Hematopoietic multipotent progenitor cell treated with erythropoietin and hydrocortisone succinate and interleukin-3 and kit ligand, for 17 days (in vitro differentiated cells): ENCODE results near the gene AHCYL2.
A peak's percentile ranks its signal among the peaks of the same experiment; 100 is the strongest.
"Not testable (repeated sequence)": the region's sequence is repeated elsewhere in the genome, so short reads cannot be mapped to it uniquely, and the experiment has no call there.

Source experiments
- DNase-seq: peaks from one replicate; pipeline ENCODE4 v3.0.0-alpha.2; 2015; ENCODE audit warnings: low spot score

The AHCYL2 gene

DNA sequence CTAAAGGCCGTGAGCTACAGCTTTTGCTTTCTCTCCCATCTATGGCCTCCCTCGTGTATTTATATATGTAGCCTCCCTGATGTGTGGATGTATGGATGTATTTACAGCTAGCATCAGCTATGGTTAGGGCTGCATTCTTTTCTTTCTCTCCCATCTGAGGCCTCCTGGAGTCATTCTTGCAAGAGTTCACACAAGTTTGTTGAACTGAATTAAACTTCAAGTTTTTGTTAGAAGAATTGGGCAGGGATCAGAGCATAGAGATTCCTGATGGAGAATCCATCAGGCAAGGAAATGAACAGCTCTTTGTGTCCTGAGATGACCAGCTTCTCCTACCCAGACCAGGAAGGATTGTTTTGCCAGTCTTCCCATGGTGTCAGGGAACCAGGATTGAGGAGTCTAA lies 60.3 kb downstream of the AHCYL2 start:
- no peak for DNase-seq

DNA sequence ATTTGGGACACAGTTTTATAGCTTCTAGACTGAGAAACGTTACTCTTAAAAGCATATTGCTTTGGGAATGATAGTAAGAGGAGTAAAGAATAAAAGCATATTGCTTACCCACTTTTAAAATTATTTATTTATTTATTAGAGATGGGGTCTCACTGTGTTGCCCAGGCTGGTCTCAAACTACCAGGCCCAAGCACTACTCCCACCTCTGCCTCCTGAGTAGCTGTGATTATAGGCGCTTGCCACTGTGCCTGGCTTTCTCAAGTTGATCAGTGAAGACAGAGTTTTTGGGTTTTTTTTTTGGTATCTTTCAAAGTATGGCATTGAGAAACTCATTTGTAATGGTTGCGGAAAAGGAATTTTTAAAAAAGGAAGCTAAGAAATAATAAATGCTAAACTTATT lies 68.0 kb downstream of the AHCYL2 start:
- DNase-seq = no peak

DNA sequence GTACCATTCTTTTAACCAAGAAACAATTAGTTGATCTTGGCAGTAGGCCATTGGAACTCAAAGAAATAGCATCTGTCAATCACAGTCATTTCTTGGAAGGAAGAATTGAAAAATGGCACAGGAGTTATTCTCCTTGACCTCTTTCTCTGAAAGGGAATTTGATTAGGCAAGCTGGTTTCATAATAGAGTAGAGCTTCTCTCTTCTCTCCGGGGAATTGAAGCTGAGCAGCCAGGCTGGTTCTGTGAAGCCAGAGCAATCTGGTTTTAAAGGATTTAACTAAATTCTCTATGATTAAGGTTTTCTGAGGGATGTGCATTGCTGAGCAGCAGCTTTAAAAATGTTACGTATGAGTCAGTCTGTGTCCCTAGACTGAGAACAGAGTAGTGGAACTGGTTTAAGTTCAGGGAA lies 70.2 kb downstream of the AHCYL2 start:
- no peak for DNase-seq

DNA sequence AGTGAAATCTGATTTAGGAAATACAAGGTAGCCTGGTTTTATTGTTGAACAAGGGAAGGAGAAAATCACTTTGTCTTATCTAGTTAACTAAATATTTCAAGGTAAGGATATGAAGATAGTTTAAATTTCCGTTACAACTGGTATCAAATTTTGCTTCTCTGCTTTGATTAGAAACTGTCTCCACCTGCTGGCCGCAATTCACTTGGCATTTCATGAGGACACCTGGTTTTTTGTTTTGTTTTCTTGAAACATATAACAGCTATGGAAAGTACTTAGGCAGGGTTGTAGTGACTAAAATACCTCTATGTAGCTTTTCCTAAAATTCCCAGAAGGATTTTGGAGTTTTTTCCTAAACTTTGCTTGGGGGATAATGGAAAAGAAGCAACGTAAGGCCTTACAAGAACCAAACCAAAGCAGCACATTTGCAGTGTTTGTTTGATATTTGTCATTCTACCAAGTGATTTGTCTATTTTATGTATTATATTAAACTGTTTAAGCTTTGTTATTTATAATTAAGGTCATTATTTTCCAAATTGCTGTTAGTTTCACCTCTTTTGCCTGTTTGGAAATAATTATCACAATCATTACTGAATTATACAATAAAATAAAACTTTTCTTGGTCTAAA lies 73.6 kb downstream of the AHCYL2 start:
- DNase-seq = peak; percentile 42

DNA sequence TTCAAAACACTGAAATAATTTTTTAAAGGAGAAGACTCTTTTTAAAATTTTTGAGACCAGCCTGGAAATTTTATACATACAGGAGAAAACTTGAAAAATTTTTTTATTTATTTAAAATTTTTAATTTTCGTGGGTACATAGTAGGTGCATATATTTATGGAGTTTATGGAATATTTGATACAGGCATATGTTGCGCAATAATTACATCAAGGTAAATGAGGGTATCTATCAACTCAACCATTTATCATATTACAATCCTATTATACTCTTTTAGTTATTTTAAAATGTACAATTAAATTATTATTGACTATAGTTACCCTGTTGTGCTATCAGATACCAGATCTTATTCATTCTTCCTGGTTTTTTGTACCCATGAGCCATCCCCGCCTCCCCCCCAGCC lies 75.1 kb downstream of the AHCYL2 start:
- no peak for DNase-seq

DNA sequence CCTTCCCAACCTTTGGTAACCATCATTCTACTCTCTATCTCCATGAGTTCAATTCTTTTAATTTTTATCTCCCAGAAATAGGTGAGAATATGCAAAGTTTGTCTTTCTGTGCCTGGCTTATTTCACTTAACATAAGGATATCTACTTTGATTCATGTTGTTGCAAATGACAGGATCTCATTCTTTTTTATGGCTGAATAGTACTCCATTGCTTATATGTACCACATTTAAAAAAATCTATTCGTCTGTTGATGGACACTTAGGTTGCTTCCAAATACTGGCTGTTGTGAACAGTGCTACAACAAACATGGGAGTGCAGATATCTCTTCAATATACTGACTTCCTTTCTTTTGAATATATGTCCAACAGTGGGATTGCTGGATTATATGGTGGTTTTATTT lies 75.5 kb downstream of the AHCYL2 start:
- not testable (repeated sequence) for DNase-seq

DNA sequence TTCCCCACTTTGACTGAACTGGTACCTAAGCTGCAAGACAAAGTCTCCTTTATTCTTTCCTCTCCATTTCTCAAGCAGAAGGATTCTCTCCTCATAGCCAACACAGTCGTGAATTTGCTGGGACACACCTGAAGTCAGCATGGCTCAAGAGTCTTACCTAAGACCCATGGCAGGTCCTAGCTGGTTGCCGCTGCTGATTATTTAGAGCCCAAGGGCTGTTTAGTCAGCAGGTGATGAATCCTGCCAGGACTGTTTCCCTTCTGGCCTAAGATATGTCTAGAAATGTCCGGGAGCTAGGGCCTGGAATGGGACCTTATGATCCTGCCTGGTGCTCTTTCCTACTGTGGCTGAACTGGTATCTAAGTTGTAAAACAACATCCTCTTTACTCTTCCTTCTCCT lies 82.8 kb downstream of the AHCYL2 start:
- DNase-seq = no peak

DNA sequence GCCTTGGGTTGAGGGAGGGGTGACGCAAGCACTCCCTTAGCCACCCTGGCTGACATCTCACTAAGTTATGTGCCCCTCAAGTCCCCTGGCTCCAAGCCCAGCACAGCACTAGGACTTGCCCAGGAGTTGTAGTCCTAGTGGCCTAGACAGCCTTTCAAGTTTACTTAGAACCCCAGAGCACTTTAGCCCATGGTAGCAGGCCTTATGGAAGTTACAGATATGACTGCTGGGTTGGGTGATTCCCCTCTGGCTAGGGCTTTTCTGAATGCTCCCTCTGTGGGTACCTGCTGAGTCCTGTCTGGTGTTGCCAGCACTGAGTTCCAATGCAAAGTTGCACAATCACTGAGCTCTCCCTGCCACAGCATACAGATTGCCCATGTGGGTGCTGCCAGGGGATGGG lies 83.2 kb downstream of the AHCYL2 start:
- DNase-seq = no peak

DNA sequence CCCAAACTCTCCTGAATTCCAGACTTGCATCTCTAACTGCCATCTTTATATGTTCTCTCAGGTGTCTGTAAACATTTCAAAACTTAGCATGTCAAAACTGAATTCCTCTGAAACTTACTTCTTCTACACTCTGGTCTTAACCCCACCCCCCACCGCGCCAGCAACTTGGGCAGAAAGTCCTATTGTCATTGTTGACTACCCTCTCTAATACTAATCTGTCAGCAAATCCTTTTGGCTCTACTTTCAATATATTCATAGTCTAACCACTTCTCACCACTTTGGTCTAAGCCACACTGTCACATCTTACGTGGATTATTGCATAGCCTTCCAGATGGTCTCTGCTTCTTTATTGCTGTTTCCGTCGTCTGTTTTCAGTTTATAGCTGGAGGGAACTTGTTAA lies 86.6 kb downstream of the AHCYL2 start:
- DNase-seq = no peak

DNA sequence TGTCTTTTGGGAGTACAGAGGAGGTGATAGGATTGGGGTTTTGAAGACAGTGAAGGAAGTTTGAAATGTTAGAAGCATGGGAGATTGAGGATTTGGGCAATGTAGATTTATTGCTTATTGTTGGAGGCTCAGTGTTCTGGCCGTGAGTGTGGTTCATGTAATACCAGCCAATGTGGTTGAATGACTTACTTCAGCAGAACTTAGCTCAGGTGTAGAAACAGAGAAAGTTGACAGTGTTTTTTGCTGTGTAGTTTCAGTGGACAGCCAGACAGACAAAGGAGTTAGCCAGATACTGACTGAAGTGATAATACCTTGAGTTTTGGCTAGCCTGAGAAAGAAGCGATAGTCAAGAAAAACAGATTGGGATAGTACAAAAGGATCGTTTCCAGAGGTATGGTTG lies 88.5 kb downstream of the AHCYL2 start:
- DNase-seq = no peak

DNA sequence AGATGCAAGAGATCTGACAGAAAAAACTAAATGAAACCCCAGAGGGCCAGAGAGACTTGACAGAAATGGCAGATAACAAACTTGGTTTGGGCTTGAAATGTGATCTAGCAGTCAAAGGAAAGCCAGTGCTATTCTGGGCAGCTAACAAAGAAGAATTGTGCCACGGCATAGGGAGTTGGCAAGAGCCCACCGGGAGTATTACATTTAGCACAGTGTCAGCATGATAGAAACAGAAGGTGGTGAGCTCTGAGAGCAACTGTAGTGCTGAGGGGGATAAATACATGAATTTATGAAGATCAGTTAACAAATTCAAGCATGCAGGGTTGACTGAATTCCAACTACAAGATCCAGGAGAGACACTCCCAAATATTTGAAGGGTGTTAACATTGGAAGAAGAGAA lies 91.1 kb downstream of the AHCYL2 start:
- DNase-seq = no peak

DNA sequence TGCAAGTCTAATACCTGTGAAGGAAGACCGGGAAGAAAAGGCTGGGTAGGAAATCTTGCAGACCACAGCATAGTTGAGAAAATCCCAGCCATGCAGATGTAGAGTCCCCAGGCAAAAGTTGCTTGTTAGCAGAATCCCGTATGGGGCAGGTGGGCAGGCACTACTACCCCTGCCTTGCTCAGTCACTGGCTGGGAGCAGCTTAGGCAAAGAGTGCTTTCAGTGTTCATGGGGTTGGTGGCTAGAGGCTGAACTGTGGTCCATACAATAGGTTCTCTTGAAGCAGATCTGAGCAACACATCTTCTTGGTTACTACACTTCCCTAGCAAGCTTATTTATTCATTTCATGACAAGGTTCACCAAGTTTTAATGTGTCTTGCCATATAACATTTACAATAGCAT lies 92.6 kb downstream of the AHCYL2 start:
- no peak for DNase-seq

DNA sequence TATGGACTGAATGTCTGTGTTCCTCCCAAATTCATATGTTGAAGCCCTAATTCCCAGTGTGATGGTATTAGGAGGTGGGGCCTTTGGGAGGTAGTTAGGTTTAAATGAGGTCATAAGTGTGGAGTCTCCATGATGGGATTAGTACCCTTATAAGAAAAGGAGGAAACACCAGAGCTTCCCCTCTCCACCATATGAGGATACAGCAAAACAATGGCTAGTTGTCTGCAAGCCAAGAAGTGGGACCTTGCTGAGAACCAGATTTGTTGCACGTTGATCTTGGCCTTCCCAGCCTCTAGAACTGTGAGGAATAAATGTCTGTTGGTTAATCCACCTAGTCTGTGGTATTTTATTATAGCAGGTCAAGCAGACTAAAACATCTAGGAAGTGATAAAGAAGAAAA lies 102.2 kb downstream of the AHCYL2 start:
- no peak for DNase-seq

DNA sequence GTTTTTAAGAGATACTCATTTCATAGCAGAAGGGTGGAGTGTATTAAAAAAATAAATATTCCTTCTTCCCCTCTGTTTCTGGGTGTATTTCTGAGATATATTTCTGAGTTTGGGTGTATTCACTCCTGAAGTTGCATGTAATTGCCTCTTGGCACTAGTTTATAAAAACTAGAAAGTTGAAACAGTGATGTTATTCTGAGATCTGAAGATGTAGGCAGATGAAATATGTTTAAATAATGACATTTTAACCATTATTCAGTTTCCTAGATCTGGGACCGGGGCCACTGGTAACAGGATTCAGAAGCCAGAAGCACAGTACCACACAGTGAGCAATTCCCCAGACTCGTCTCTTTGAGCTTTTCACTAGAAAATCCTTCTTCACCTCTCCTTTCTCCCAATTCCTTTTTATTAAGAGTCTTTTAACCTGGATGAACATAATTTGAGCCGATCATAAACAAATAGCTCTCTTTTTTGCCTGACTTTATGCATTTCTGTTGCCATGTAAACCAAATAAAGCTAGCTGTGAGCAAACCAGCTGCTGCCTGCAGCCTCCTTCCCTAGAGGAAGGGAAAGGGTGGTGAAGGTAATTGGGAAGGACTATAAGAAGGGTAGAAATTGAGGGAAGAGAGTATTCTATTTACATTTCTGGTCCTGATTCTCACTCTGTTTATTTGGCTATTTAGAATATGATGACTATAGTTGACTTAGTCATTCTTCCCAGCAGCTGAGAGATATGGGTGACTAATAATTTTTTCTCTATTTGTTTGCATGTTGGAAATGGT lies 107.6 kb downstream of the AHCYL2 start:
- DNase-seq = no peak

DNA sequence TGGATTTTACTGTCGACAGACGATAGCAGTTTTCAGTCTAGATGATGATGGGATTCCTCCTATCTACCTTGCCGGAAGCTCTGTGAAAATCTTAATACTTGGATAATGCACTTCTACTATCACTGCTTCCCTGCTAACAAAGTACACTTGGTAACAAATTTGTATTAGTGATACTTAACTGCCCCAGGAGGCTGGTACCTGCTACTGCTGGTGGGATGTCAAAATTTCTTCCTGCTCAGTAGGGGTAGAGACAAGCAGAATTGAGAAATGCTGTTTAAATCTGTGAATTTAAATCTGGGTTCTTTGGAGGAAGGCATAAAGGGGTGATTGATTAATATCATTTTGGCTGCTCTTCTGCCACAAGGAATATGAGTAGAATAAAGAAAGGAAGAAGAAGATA lies 109.6 kb downstream of the AHCYL2 start:
- DNase-seq = no peak

DNA sequence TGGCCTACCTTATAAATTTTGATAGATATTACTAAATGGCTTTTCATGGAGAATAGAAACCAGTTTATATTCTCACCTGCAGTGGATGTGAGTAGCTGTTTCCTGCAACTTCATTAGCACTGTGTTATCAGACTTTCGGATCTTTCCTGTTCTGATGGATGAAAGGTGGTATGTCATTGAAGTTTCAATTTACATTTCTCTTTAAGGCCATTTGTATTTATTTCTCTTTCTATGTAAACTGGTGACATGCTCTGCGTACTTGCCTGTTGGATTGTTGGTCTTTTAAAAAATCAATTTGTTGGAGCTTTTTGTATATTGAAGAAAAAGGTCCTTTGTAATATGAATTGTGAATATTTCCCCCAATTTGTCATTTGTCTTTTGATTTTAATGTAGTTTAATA lies 113.6 kb downstream of the AHCYL2 start:
- DNase-seq = no peak

DNA sequence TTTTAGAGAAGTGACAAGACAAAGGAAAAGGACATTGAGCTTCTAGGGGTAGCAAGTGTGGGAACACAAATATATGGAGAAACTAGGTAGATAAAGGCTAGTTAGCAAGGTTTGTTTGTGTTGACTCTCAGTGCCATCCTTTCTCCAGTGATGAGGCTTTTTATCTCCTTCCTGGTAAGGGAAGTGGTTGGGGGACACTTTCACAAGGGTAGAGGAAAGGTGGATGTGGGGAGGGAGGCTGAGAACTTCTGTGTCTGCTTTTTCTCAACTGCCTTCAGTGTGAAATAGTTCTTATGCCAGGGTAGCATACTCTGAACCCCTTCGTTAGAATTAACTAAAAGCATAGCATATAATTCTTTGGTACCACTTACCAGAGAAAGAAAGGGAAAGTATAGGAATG lies 116.4 kb downstream of the AHCYL2 start:
- no peak for DNase-seq

DNA sequence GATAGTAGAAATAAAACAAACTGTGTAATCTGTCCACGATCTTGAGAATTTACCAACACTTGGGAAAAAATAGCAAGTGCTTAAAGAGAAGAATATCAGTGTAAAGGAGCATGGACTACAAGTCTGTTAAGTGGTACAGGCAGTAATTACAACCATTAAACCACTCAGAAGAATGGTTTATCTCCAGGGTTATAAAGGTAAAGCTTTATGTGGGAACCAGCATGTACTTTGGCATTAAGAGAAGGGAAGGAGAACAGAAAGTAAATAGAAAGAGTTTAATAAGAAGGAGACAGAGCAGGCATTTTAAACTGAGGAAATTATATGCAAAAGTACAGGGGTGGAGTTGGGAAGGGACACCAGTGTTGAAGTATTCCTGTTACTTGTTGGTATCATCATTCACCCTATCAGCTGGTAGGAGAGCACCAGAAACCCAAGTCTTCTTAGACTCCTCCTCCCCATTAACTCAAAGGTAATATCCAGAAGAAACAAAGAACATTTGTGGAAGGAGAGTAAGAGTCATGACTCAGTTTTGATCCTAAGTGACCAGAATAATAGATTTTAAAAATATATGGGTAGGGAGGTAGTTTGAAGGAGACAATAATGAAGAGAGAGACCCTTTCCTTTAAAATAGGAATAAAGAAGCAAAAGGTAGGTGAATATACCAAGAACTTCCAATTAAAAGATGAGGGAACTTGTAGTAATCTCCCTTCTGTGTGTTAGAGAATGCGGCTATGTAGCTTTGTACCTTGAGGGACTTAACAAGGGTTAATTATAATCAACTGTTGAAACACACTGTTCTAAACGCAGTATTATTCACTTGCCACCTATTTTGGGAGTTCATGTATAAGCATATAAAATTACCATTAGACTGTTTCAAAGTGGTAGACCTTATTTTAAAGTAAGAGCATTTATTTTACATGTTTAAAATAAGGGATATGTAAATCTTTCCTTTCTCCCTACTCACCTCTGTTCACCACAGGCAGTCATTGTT lies 117.3 kb downstream of the AHCYL2 start:
- no peak for DNase-seq

DNA sequence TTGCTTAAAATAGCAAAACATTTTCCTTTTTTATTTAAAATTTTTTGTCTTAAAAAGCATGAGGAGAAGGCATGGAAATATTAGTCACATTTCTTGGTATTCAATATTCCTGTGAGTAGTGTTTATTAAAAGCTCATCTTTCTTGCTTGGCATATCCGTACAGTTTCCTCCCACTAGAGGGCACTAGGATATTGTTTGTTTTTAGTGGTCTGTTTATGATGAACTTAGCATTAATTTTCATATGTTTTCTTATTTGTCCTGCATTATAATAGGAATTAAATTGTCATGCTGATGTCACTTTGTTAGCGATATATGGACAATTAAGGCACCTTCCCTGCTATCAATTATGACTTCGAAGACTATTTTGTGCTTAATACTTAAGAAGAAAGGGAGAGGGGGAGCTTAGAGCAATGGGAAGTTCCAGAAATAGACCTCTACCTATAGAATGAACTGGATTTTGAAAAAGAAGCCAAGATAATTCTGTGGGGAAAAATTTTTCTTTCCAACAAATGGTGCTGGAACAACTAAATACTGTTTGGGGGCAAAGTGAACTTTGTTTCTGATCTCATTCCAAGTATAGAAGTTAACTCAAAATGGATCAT lies 118.4 kb downstream of the AHCYL2 start:
- DNase-seq = peak; percentile 76

DNA sequence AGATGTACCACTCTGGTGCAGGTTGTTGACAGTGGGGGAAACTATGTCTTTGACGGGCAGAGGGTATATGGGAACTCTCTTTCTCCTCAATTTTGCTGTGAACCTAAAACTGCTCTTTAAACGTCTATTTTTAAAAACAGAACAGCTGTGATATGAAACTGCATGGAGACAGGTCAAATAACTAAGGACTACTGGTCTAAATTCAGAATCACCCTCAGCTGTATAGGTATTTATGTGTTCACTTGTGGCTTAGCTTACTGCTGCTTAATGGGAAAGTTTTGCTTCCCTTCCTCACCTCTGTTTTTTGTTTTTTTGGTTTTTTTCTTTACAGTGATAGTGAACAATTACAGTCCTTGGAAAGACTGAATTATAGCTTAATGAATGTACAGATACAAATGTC lies 122.5 kb downstream of the AHCYL2 start:
- DNase-seq = no peak

DNA sequence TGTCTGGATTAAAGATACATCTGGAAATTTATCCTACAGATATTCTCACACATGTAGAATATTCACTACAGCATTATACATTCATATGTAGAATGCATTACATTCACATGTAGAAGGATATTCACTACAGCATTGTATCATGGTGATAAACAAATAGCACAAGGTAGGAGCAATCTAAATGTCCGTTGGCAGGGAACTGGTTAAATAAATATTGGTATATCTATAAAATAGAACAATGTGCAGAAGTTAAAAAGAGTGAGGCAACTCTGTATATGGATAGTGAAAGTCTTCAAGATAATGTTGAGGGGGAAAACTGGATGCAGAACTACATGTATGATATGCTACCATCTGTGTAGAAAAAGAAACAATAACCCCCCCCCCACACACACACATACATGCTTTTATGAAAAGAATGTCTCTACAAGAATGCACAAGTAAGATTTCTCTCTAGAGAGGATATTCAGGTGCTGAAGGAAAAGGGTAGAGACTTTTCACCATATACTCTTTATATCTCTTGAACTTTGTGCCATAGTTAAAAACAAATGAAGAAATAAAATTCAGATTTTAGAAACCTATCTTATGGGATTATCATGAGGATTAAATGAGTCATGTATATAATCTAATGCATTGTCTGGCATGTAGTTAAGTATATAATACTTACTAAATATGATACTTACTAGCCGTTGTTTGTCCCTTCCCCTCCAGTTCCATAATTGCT lies 123.4 kb downstream of the AHCYL2 start:
- no peak for DNase-seq

DNA sequence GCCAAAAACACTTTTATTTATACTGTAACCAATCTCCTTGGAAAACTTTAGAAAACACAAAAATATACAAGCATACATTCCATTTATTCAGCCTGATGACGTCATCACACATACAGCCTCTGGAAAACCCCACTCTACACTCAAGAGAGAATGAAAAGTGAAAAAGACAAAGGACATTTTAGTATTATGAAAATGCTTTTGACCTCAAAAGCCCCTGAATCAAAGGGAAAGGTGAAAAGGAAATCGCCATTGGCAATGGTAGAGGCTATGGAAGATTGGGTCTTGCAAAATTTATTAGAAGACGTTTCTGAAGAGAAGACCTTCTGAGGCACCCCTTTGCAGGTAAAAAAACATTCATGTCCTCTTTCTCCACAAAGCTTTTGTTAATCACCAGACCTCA lies 126.5 kb downstream of the AHCYL2 start:
- DNase-seq = no peak
